ENCODE results near the gene GSX2. TPM values are rescaled to one million over a fixed set of nuclear protein-coding genes. Genes with fewer than 3 reads are reported as not detected.

Gene GSX2
- total RNA-seq, 1 donor from 2014 or later, result not detected

DNA sequence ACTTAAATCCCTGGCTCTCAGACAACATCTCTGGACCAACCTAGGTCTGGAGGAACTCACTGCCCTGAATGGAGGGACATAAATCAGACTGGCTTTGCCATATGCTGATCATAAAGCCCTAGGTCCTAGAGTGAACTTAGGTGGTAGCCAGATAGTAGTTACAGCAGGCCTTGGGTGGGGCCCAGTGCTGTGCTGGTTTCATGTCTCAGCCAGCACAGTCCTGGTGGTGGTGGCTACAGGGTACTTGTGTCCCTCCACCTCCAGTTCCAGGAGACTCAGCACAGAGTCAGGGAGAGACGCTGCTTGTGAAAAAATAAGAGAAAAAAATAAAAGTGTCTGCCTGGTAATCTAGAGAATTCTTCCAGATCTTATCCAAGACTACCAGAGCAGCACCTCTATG lies 40.3 kb downstream of the GSX2 start:
- Mint-ChIP-seq H3K36me3 (ENCODE audit: unreplicated experiment) (no peaks in the 10 kb centered on the region), H3K9me3 (ENCODE audit: unreplicated experiment) (no peaks in the 10 kb centered on the region), H3K27ac (ENCODE audit: unreplicated experiment) (no peak overlapping the region), H3K4me1 (ENCODE audit: low read depth, unreplicated experiment) (no peaks in the 10 kb centered on the region), H3K27me3 (ENCODE audit: unreplicated experiment) (no peaks in the 10 kb centered on the region), H3K4me3 (ENCODE audit: unreplicated experiment) (no peak overlapping the region)
- TF ChIP-seq, protein P1, sequence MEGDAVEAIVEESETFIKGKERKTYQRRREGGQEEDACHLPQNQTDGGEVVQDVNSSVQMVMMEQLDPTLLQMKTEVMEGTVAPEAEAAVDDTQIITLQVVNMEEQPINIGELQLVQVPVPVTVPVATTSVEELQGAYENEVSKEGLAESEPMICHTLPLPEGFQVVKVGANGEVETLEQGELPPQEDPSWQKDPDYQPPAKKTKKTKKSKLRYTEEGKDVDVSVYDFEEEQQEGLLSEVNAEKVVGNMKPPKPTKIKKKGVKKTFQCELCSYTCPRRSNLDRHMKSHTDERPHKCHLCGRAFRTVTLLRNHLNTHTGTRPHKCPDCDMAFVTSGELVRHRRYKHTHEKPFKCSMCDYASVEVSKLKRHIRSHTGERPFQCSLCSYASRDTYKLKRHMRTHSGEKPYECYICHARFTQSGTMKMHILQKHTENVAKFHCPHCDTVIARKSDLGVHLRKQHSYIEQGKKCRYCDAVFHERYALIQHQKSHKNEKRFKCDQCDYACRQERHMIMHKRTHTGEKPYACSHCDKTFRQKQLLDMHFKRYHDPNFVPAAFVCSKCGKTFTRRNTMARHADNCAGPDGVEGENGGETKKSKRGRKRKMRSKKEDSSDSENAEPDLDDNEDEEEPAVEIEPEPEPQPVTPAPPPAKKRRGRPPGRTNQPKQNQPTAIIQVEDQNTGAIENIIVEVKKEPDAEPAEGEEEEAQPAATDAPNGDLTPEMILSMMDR (IDR thresholded peaks at IDR 0.05; ENCODE audit: partially characterized antibody, unreplicated experiment), result no peak
- DNase-seq, result no peak

DNA sequence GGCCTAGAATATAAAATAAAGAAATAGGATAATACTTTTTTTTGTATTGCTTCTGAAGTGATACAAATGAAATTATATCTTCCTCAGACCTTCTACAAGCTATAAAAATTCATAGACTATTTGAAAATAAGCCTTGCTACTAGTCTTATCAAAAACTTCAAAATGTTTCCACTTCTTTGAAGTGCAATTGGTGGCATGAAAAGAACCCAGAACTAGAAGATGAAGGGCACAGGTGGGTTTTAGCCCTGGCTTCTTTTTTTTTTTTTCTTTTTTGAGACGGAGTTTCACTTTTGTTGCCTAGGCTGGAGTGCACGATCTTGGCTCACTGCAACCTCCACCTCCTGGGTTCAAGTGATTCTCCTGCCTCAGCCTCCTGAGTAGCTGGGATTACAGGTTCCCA lies 44.2 kb downstream of the GSX2 start:
- no peaks in the 10 kb centered on the region for H3K27me3 Mint-ChIP-seq (ENCODE audit: unreplicated experiment)
- H3K4me3 Mint-ChIP-seq (ENCODE audit: unreplicated experiment), result no peak overlapping the region
- no peaks in the 10 kb centered on the region for H3K4me1 Mint-ChIP-seq (ENCODE audit: low read depth, unreplicated experiment)
- TF ChIP-seq, protein P1 (IDR thresholded peaks at IDR 0.05; ENCODE audit: partially characterized antibody, unreplicated experiment), result no peak
- H3K27ac Mint-ChIP-seq (ENCODE audit: unreplicated experiment), result no peak overlapping the region
- H3K9me3 Mint-ChIP-seq (ENCODE audit: unreplicated experiment), result no peaks in the 10 kb centered on the region
- no peak for DNase-seq
- no peaks in the 10 kb centered on the region for H3K36me3 Mint-ChIP-seq (ENCODE audit: unreplicated experiment)

DNA sequence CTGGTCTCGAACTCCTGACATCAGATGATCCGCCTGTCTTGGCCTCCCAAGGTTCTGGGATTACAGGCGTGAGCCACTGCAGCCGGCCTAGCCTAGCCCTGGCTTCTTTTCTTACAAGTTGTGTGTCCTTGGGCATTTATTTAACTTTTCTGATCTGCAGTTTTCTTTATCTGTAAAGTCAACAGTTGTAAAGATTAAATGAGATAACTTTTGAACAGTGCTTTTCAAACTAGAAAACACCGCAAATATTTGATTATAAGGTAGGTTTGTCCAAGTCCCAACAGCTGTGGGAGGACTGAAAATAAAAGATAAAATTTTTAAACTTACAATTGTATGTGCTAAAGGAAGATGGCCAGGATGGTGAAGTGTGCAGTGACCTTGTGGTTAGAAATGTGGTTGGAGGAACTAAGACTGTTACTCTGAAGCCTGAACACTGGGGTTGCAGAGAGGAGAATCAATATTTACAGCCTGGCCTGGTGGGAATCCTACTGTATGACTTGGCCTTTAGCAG lies 44.8 kb downstream of the GSX2 start:
- no peaks in the 10 kb centered on the region for H3K36me3 Mint-ChIP-seq (ENCODE audit: unreplicated experiment)
- no peaks in the 10 kb centered on the region for H3K27me3 Mint-ChIP-seq (ENCODE audit: unreplicated experiment)
- DNase-seq, result no peak
- H3K27ac Mint-ChIP-seq (ENCODE audit: unreplicated experiment), result no peak overlapping the region
- TF ChIP-seq, protein P1 (IDR thresholded peaks at IDR 0.05; ENCODE audit: partially characterized antibody, unreplicated experiment), result no peak
- H3K4me3 Mint-ChIP-seq (ENCODE audit: unreplicated experiment), result no peak overlapping the region
- H3K4me1 Mint-ChIP-seq (ENCODE audit: low read depth, unreplicated experiment), result no peaks in the 10 kb centered on the region
- peaks cover under 1% of the 10 kb centered on the region for H3K9me3 Mint-ChIP-seq (ENCODE audit: unreplicated experiment)

DNA sequence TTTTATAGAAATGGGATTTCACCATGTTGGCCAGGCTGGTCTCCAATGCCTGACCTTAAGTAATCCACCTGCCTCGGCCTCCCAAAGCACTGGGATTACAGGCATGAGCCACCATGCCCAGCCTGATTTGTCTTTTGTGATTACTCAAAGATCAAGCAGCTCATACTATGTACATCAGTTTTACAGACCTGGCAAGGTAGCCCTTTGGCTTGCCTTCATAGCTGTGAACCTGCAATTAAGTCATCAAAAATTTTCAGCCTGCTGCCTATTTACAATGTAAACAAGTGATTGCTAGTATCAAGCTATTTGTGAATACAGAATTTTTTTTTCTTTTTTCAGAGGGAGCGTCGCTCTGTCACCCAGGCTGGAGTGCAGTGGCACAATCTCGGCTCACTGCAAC lies 46.2 kb downstream of the GSX2 start:
- Mint-ChIP-seq H3K27me3 (ENCODE audit: unreplicated experiment) (no peaks in the 10 kb centered on the region), H3K27ac (ENCODE audit: unreplicated experiment) (no peak overlapping the region), H3K9me3 (ENCODE audit: unreplicated experiment) (peaks cover 4% of the 10 kb centered on the region), H3K4me1 (ENCODE audit: low read depth, unreplicated experiment) (no peaks in the 10 kb centered on the region), H3K4me3 (ENCODE audit: unreplicated experiment) (no peak overlapping the region), H3K36me3 (ENCODE audit: unreplicated experiment) (no peaks in the 10 kb centered on the region)
- DNase-seq, result no peak
- TF ChIP-seq, protein P1 (IDR thresholded peaks at IDR 0.05; ENCODE audit: partially characterized antibody, unreplicated experiment), result no peak

DNA sequence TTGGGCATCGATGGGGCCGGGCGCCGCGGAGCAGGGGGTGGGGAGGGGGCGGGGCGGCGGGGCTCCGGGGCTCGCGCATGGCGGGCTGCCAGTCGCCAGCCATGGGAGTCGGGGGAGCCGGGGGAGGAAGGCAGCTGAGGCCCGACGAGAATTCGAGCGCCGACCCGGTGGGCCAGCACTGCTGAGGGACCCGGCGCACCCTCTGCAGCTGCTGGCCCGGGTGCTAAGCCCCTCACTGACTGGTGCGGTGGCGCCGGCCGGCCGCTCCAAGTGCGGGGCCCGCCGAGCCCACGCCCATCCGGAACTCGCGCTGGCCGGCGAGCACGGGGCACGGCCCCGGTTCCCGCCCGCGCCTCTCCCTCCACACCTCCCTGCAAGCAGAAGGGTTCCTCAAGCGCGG lies 49.4 kb downstream of the GSX2 start:
- DNase-seq, result no peak
- peaks cover 4% of the 10 kb centered on the region for H3K9me3 Mint-ChIP-seq (ENCODE audit: unreplicated experiment)
- no peak overlapping the region for H3K4me3 Mint-ChIP-seq (ENCODE audit: unreplicated experiment)
- TF ChIP-seq, protein P1 (IDR thresholded peaks at IDR 0.05; ENCODE audit: partially characterized antibody, unreplicated experiment), result no peak
- H3K27me3 Mint-ChIP-seq (ENCODE audit: unreplicated experiment), result peaks cover 6% of the 10 kb centered on the region
- peaks cover 7% of the 10 kb centered on the region for H3K36me3 Mint-ChIP-seq (ENCODE audit: unreplicated experiment)
- H3K27ac Mint-ChIP-seq (ENCODE audit: unreplicated experiment), result no peak overlapping the region
- H3K4me1 Mint-ChIP-seq (ENCODE audit: low read depth, unreplicated experiment), result no peaks in the 10 kb centered on the region

Other genes starting within 250 kb of the GSX2 start
- gene CHIC2, start 35.6 kb upstream of the GSX2 start, total RNA-seq (ENCODE audit: unreplicated experiment), result 14.5 TPM
- gene PDGFRA, start 129.1 kb downstream of the GSX2 start, total RNA-seq (ENCODE audit: unreplicated experiment), result 14.1 TPM

Data from glutamatergic neuron (in vitro differentiated cells).